ENCODE data around the gene CHST6. TPM values are rescaled to one million over a fixed set of nuclear protein-coding genes. Genes with fewer than 3 reads are reported as not detected.

Gene CHST6
- total RNA-seq, 4 donors from 2014 or later = 0.52 to 4.4 TPM; not detected in 2

GRCh38 chr16:75483222-75483621 lies 12.0 kb downstream of the CHST6 start:
- Histone ChIP-seq H3K36me3 (no peaks in the 10 kb centered on the region), H3K9me3 (no peaks in the 10 kb centered on the region), H3K27me3 (no peaks in the 10 kb centered on the region), H3K4me1 (no peaks in the 10 kb centered on the region), H3K4me3 (no peak overlapping the region), H3K27ac (no peak overlapping the region)
- DNase-seq = no peak
- intact Hi-C loops (cut with DNase I; ENCODE audit: low total_unique reads) = no loop called here
- TF ChIP-seq CTCF (IDR thresholded peaks at IDR 0.05) (no peak), POLR2A (IDR thresholded peaks at IDR 0.05) (no peak)

- no peaks in the 10 kb centered on the region for H3K9me3 ChIP-seq
- TF ChIP-seq POLR2A (IDR thresholded peaks at IDR 0.05) (no peak), CTCF (IDR thresholded peaks at IDR 0.05) (no peak)
- no peak overlapping the region for H3K4me3 ChIP-seq
- H3K27ac ChIP-seq = no peak overlapping the region
- H3K27me3 ChIP-seq = no peaks in the 10 kb centered on the region
- no peaks in the 10 kb centered on the region for H3K36me3 ChIP-seq
- no peaks in the 10 kb centered on the region for H3K4me1 ChIP-seq
- no peak for DNase-seq
- intact Hi-C loops (cut with DNase I; ENCODE audit: low total_unique reads) = no loop called here
These were observed 12.6 kb downstream of the CHST6 start for GRCh38 chr16:75482434-75483205.

- no peak for DNase-seq
- intact Hi-C loops (cut with DNase I; ENCODE audit: low total_unique reads) = no loop called here
- TF ChIP-seq POLR2A (IDR thresholded peaks at IDR 0.05) (no peak), CTCF (IDR thresholded peaks at IDR 0.05) (no peak)
These were observed 13.8 kb downstream of the CHST6 start for GRCh38 chr16:75481475-75481874.

GRCh38 chr16:75479421-75479990 lies 15.7 kb downstream of the CHST6 start:
- no peaks in the 10 kb centered on the region for H3K4me1 ChIP-seq
- H3K36me3 ChIP-seq = no peaks in the 10 kb centered on the region
- no peak for DNase-seq
- intact Hi-C loops (cut with DNase I; ENCODE audit: low total_unique reads) = loop anchor here (10.0 kb wide), 1 partner anchor 275 kb away; no protein-coding TSS in a partner anchor
- H3K27me3 ChIP-seq = no peaks in the 10 kb centered on the region
- H3K27ac ChIP-seq = no peak overlapping the region
- no peaks in the 10 kb centered on the region for H3K9me3 ChIP-seq
- no peak overlapping the region for H3K4me3 ChIP-seq
- TF ChIP-seq CTCF (IDR thresholded peaks at IDR 0.05) (no peak), POLR2A (IDR thresholded peaks at IDR 0.05) (no peak)

More at GRCh38 chr16:75481475-75481874, 13.8 kb downstream of the CHST6 start:
- Histone ChIP-seq H3K9me3 (no peaks in the 10 kb centered on the region), H3K4me1 (no peaks in the 10 kb centered on the region), H3K4me3 (no peak overlapping the region), H3K36me3 (no peaks in the 10 kb centered on the region), H3K27me3 (no peaks in the 10 kb centered on the region), H3K27ac (no peak overlapping the region)
